GM12878 (cell line): Measurements from ENCODE around the gene SLC6A12. TPM values are rescaled to one million over a fixed set of nuclear protein-coding genes. Genes with fewer than 3 reads are reported as not detected.

Experiments
- ATAC-seq: fragments of 200-7000 bp; cut with Tn5 transposase; 3 replicates; pipeline ENCODE4 v1.9.1; 2020; ENCODE audit warnings: mild to moderate bottlenecking, moderate library complexity
- BruUV-seq: library from RNA; stranded (reverse); fragments of 400-500 nt; replicated peaks from 2 replicates; lab custom pipeline; 2021; lab: Mats Ljungman, UMichigan
- CTCF ChIA-PET: fragments of 300-600 bp; sonication (Branson Sonifier 250); formaldehyde crosslinking; extraction: SDS; loops from one replicate; lab custom pipeline; 2021; ENCODE audit warnings: inconsistent platforms; lab: Yijun Ruan, JAX
- POLR2A ChIA-PET: fragments of 350-600 bp; formaldehyde crosslinking; extraction: SDS; loops from one replicate; lab custom pipeline; 2021; ENCODE audit warnings: inconsistent platforms; lab: Charles Lee
- RAD21 ChIA-PET: fragments of 300-600 bp; sonication (Branson Sonifier 250); formaldehyde crosslinking; loops from one replicate; lab custom pipeline; 2023; ENCODE audit warnings: antibody characterized with exemption; ENCODE audit not compliant: unreplicated experiment; lab: Charles Lee
- SMC1A ChIA-PET: fragments of 300-600 bp; sonication (Branson Sonifier 250); formaldehyde crosslinking; loops from one replicate; lab custom pipeline; 2023; ENCODE audit not compliant: unreplicated experiment, uncharacterized antibody; lab: Charles Lee
- DNase-seq: peaks from one replicate; pipeline ENCODE4 v3.0.0-alpha.2; 2011; ENCODE audit warnings: low read depth, low spot score
- FAIRE-seq: peaks from 3 replicates; lab custom pipeline; 2011; peaks lifted over from hg19 to GRCh38; lab: Jason Lieb, UNC
- H2AFZ ChIP-seq: 2 replicates; pipeline ENCODE4 v1.6.0; 2011; ENCODE audit warnings: low read depth, low read length, control low read depth; ENCODE audit not compliant: control insufficient read depth
- H3K27ac ChIP-seq: 2 replicates; pipeline ENCODE4 v1.5.1; 2011; ENCODE audit warnings: control low read depth; ENCODE audit not compliant: control insufficient read depth, insufficient read depth
- H3K27me3 ChIP-seq, 2 experiments: replicated peaks in 1 of 2; 2 replicates each; pipeline versions ENCODE4 v1.6.0 to v1.6.1; 2011; ENCODE audit warnings: low read length in 1 of 2; ENCODE audit not compliant: control insufficient read depth in 2 of 2, insufficient read depth in 2 of 2
- H3K36me3 ChIP-seq, 2 experiments: 2 replicates each; pipeline ENCODE4 v1.5.1; 2011; ENCODE audit warnings: low read length in 1 of 2; ENCODE audit not compliant: control insufficient read depth in 2 of 2, insufficient read depth in 2 of 2
- H3K4me1 ChIP-seq: 2 replicates; pipeline ENCODE4 v1.6.1; 2011; ENCODE audit warnings: mild to moderate bottlenecking, low read length, moderate library complexity, mixed read lengths; ENCODE audit not compliant: control insufficient read depth, insufficient read depth
- H3K4me2 ChIP-seq: 2 replicates; pipeline ENCODE4 v1.6.0; 2011; ENCODE audit warnings: control low read depth; ENCODE audit not compliant: control insufficient read depth, insufficient read depth
- H3K4me3 ChIP-seq: fragments of 200-600 bp; sonication (generic); 2 replicates; pipeline ENCODE4 v1.5.1; 2016
- H3K79me2 ChIP-seq: 2 replicates; pipeline ENCODE4 v1.6.0; 2011; ENCODE audit warnings: low read length; ENCODE audit not compliant: control insufficient read depth, insufficient read depth
- H3K9ac ChIP-seq: 2 replicates; pipeline ENCODE4 v1.8.0; 2011; ENCODE audit warnings: low read length, control low read depth, mixed read lengths; ENCODE audit not compliant: control insufficient read depth, insufficient read depth
- H3K9me3 ChIP-seq: replicated peaks from 3 replicates; pipeline ENCODE4 v1.5.1; 2011; ENCODE audit warnings: mild to moderate bottlenecking, low read length; ENCODE audit not compliant: control insufficient read depth, insufficient read depth
- H4K20me1 ChIP-seq: 2 replicates; pipeline ENCODE4 v1.6.0; 2011; ENCODE audit not compliant: control insufficient read depth, insufficient read depth
- CBFB ChIP-seq: IDR thresholded peaks from 2 replicates; pipeline ENCODE4 v1.6.1; 2016; ENCODE audit warnings: antibody characterized with exemption, low read depth
- LARP7 ChIP-seq: fragments of 450-650 bp; IDR thresholded peaks from 2 replicates; pipeline ENCODE4 v1.6.1; 2017; ENCODE audit warnings: mild to moderate bottlenecking
- MXI1 ChIP-seq: fragments of 150-350 bp; IDR thresholded peaks from 2 replicates; pipeline ENCODE4 v1.6.1; 2011; ENCODE audit warnings: low read depth, mild to moderate bottlenecking, inconsistent platforms, low read length, improper control_type of control experiment
- POLR2A ChIP-seq: IDR thresholded peaks from 2 replicates; pipeline ENCODE4 v1.6.1; 2011; ENCODE audit warnings: low read depth, mild to moderate bottlenecking, low read length
- USF1 ChIP-seq: IDR thresholded peaks from 2 replicates; pipeline ENCODE4 v1.6.1; 2011; ENCODE audit warnings: borderline replicate concordance, low read depth, mild to moderate bottlenecking, moderate library complexity, mixed read lengths, low read length; ENCODE audit not compliant: insufficient read depth; ENCODE audit errors: extremely low read length
- WGBS: methylation state at CpG from one replicate; pipeline ENCODE4 v1.1.6; 2016; ENCODE audit warnings: low lambda C conversion rate; ENCODE audit not compliant: insufficient replicate concordance, insufficient coverage; ENCODE audit errors: missing lambda C conversion rate; 5-methylcytosine and 5-hydroxymethylcytosine counted together
- in situ Hi-C: fragments of 300-500 bp; cut with MboI; formaldehyde crosslinking; loops from 9 replicates; pipeline ENCODE4 v1.14.3; 2018; ENCODE audit warnings: mixed read lengths
- intact Hi-C: fragments of 100-400 bp; cut with micrococcal nuclease; formaldehyde crosslinking; loops from one replicate; pipeline ENCODE4 v1.14.2; 2022; ENCODE audit not compliant: unreplicated experiment
- polyA plus RNA-seq, 11 experiments: library from polyadenylated mRNA; depleted of rRNA in 4 of 11; unstranded in 6 of 11; stranded (reverse) in 5 of 11; fragments of >200 nt; fragmentation: Nextera tagmentation in 4 of 11; fragmentation: Illumina TruSeq in 1 of 11; extraction: Ambion mirVana in 4 of 11; extraction: Trizol in 1 of 11; gene quantifications; 1 replicate in 1 of 11; 2 replicates in 10 of 11; pipeline versions ENCODE4 v1.2.1 to v1.2.3, GENCODE V29; 2011 to 2016; ENCODE audit warnings: inconsistent platforms in 2 of 11, missing spikeins in 2 of 11, low read depth in 1 of 11
- total RNA-seq, 4 experiments: library from RNA; depleted of rRNA in 3 of 4; stranded (reverse); fragments of >200 nt in 3 of 4; fragmentation: Illumina TruSeq in 1 of 4; extraction: Trizol in 1 of 4; gene quantifications; 2 replicates each; pipeline versions ENCODE4 v1.2.1 to v1.2.3, GENCODE V29; 2013 to 2021

The SLC6A12 gene
- total and polyA plus RNA-seq, 10 of the 15 experiments (the other 5 are each of a cell fraction or from before 2014, with no cell fraction given) = 0.06 to 0.11 (median 0.07) TPM; not detected in 7

- H3K9ac ChIP-seq = no peak overlapping the region
- no peaks in the 10 kb centered on the region; a peak in 1 of 4 replicates for H3K27me3 ChIP-seq
- H3K4me1 ChIP-seq = no peaks in the 10 kb centered on the region
- 34% methylated on average over 12 of the region's 13 CpGs for WGBS
- SMC1A ChIA-PET = no interaction called here
- RAD21 ChIA-PET = no interaction called here
- H3K9me3 ChIP-seq = no peaks in the 10 kb centered on the region
- no peak overlapping the region for H3K27ac ChIP-seq
- H3K4me2 ChIP-seq = no peak overlapping the region
- intact Hi-C loops = no loop called here
- POLR2A ChIA-PET = no interaction called here
- H3K36me3 ChIP-seq = no peaks in the 10 kb centered on the region
- TF ChIP-seq CBFB = no peak
- TF ChIP-seq LARP7 = no peak
- no peak for TF ChIP-seq MXI1
- no TSS peak for BruUV-seq
- H3K4me3 ChIP-seq = no peak overlapping the region
- in situ Hi-C loops = no loop called here
- no peaks in the 10 kb centered on the region for H4K20me1 ChIP-seq
- no peak for DNase-seq
- no peaks in the 10 kb centered on the region for H3K79me2 ChIP-seq
- CTCF ChIA-PET = no interaction called here
- no peak for ATAC-seq
- H2AFZ ChIP-seq = no peak overlapping the region
- FAIRE-seq = no peak
Observed at GRCh38 chr12:156945-157344, 57.0 kb downstream of the SLC6A12 start.

- CTCF ChIA-PET = no interaction called here
Observed at GRCh38 chr12:155646-156045, 58.3 kb downstream of the SLC6A12 start.

More at GRCh38 chr12:155646-156045, 58.3 kb downstream of the SLC6A12 start:
- ATAC-seq (no peak), FAIRE-seq (no peak), DNase-seq (no peak)
- 37% methylated on average over 8 of the region's 8 CpGs for WGBS
- Histone ChIP-seq H3K27ac (no peak overlapping the region), H3K36me3 (no peaks in the 10 kb centered on the region), H3K27me3 (no peaks in the 10 kb centered on the region; a peak in 1 of 4 replicates), H3K9ac (no peak overlapping the region), H3K9me3 (no peaks in the 10 kb centered on the region), H4K20me1 (no peaks in the 10 kb centered on the region), H3K4me1 (no peaks in the 10 kb centered on the region), H3K4me3 (no peak overlapping the region), H2AFZ (no peak overlapping the region), H3K4me2 (no peak overlapping the region), H3K79me2 (no peaks in the 10 kb centered on the region)
- no peak for TF ChIP-seq POLR2A
- TF ChIP-seq USF1 = no peak
- in situ Hi-C loops = no loop called here
- ChIA-PET RAD21 (no interaction called here), POLR2A (no interaction called here), SMC1A (no interaction called here)
- intact Hi-C loops = no loop called here
- BruUV-seq = no TSS peak
